Measurements from ENCODE around the gene POLA1. TPM values are rescaled to one million over a fixed set of nuclear protein-coding genes. Genes with fewer than 3 reads are reported as not detected.

The POLA1 gene
- total RNA-seq, 1 donor from 2014 or later = 40.1 TPM

DNA sequence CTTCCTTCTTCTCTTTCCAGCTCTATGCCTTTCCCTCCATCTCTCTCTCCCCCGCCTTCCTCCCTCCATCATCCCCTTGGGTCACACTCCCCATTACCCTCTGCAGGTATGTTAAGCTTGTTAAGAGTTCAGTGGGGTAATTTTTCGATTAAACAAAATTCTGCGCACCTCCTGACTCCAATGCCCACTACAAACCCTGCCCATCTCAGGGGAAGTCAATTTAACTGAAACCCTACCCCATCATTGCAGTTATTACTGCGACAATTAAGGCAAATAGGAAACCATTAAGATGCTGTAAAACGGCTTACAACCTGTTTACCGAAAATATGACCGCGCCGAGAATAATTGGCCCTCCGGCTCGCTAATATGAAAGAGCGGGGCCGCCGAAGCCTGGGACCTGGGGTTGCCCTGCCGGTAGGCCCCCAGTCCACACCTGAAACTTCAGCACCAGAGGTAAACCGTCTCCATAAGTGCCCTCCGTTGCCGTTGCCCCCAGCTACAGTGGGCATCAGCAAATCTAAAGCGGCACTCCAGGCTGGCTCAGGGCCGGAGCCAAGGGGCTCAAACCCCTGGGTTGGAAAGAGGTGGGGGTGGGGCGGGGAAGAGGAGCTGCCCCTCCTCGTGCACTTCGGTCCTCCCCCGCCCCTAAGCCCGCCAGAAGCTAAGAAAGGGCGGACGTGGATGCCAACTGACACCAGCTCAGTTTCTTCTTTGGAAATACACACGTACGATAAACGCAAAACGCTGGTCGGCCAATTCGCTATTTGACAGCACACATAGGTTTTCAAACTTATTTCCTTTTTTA, 317.3 kb downstream of the POLA1 start:
- DNase-seq = no peak

DNA sequence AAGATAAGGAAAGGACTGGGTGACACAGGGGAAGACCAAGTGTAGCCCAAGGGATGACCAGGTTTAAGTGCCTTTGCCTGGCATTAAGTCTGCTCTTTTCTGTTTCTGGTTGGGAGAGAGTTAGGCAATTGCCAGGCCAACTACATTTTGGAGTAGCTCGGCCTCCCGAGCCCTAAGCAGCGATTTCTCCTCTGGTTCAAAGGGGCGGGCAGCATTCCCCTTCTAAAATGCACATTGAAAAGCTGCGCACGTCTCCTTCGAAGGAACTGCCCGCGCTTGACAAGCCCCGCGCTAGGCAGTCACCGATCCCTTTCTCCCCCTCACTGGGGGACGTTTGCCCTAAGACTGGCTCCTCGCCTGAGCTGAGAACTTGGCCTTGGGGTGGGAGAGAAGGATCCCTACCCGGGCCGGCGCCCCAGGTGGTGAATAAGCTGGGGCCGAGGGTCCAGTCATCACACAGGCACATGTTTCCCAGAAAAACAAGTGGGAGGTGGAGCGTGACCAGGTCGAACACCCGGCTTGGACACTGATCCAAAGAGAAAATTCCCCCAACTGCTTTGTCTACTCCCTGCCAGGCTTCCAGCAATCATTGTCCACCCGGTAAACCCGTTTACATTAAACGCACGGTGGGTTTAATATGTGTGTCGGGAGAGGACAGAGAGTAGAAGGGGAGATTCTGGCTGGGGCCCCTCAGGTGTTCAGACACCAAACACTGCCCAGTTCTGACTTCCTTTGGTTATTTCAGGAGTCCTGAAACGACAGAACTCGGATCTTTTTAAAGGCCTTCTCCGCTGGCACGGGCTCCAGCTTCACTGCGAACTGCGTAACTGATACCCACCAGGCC, 318.1 kb downstream of the POLA1 start:
- no peak for DNase-seq

DNA sequence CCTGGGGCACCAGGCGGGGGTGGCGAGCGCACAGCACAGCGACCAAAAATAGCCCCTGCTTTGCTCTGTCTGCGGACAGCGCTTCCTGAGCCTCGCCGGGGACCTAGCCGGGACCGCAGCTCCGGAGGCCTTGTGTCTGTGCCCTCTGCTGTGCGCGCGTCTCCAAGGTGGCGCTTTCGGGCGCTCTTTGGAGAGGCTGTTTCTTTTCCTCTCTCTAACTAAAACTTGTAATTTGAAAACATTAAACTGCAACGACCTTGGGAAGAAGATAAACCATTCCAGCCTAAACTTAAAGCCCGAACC, 318.7 kb downstream of the POLA1 start:
- DNase-seq = no peak

DNA sequence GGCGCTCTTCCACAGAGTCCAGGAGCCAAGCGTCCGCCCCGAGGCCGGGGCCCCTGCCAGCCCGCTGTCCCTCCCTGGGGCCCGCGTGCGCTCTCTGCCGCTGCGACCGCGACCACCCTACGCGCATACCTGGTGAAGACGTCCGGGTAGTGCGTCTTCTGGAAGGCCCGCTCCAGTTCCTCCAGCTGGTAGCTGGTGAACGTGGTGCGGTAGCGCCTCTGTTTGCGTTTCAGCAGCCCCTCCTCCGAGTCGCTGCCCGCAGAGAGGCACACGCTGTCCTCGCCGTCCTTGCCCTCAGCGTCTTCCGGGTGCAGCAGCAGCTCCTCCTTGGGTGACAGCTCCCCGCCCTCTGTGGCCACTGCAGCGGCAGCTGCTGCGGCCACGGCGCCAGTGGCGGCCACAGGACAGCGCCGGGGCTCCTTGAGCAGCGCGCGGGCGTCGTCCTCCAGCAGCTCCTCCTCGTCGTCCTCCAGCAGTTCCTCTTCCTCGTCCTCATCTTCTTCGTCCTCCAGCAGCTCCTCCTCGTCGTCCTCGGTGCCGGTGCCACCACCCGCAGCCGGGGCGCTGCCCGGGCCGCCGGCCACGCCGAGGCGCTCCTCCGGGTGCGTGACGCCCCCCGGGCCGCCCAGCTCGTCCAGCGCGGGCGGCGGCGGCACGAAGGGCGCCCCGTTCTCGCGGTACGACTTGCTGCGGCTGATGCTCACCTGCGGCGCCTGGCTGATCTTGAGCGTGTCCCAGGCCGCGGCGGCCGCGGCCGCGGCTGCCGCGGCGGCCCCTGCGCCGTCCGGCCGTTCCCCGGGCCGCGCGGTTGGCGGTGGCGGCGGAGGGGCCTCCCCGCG, 319.3 kb downstream of the POLA1 start:
- DNase-seq = no peak

DNA sequence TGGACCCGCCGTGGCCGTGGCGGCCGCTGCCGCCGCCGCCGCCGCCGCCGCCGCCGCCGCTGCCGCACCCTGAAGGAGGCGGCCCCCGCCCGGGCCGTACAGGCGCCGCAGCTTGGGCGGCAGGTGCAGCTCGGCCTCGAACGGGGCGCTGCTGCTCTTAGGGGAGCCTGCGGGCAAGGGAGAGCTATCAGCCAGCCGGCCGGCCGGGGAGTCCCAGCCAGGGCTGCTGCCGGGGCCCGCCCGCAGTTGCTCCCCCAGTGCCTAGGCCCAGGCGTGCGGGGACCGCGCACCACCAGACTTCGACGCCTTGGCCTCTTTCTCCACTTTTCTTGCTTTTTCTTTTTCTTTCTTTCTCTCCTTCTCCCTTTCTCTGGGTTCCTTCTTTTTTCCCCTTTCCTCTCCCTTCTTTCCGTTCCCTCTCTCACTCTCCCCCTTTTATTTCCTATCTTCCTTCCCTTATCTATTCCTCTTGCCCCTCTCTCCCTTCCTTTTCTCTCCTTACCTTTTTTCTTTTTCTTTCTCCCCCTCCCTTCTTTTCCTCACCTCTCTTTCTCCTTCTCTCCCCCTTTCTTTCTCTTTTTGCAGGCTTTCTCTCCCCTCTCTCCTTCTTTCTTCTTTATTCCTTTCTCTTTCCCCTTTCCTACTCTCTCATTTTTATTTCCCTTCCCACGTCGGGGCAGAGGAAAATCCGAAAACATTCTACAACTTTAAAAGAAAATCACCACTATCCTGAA, 320.1 kb downstream of the POLA1 start:
- no peak for DNase-seq

DNA sequence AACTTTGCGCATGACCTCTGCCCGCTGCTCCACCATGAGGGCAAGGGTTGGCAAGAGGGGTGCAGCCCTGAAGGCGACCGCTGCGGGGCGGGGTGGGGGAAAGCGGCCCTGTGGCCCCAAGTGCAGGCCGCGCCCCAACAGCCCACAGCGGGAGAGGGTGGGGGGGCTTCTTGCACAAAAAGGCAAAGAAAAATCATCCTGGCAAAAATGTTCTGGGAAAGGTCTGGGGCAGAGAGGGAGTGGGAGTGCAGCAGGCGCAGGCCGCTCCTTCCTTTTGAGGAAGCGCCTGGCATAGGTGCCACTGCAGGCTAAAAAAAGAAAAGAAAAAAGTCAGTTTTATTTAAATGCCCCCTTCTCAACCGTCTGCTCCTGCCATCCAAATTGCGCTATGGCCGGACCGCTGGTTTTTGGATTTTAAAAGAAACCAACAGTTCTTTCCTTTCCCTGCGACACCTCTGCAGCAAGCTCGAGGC, 320.7 kb downstream of the POLA1 start:
- no peak for DNase-seq

DNA sequence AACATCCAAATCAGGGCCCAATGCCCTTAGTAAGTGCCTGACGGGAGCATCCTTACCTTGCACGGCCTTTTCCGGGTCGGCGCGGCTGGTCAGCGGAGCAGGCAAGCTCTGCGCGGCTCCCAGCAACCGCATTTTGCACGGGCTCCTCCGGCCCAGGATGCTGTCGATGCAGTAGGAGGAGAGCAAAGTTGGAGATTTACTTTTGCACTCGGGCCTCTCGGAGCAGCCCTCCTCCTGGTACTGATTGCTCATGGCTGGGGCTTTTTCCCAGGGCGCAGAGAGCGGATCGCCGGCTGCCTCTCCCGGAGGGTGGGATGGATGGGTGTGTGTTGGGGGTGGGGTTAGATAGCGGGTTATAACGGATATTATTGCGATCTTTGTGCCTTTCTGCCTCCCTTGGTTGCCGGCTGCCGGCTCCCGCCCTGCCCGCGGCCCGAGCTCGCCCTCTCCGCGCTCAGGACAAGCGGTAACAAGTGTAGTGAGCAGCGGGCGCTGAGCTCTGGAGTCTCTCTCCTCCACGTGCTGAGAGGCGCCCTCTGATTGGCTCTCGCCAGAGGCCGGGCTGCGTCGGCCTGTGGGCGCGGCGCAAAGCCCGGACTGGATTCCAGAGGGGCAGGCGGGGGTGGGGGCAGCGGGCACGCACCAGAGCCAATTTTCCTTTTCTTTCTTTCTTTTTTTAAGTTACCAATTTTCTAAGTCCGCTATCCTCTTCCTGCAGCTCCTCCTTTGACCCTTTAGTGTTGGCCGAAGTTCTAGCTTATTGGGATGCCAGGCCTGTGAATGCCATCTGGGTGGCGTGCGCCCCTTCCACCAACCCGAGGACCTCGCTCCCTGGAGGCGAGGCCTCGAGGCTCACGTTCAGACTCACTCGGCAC, 322.0 kb downstream of the POLA1 start, which contains the start of gene ARX:
ARX (minus strand) TSS at position 480 of the 875 bp plus-strand sequence; CDS start at position 252, 228 bp downstream.
- peak; percentile 16 for DNase-seq

DNA sequence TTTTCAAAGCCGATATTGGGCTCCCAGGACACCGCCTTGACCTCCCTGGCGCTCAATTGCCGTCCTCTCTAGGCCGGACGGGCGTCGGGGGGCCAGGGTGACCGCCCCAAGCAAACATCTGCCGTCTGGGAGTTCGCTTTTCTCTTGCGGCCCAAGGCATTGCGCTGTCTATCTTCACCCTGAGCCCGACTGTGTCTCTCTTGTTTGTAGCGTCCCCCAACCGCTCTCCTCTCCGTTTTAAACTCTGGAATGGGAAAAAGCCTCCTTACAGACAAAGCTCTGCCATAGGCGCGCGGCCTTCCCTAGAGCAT, 322.6 kb downstream of the POLA1 start:
- DNase-seq = no peak

DNA sequence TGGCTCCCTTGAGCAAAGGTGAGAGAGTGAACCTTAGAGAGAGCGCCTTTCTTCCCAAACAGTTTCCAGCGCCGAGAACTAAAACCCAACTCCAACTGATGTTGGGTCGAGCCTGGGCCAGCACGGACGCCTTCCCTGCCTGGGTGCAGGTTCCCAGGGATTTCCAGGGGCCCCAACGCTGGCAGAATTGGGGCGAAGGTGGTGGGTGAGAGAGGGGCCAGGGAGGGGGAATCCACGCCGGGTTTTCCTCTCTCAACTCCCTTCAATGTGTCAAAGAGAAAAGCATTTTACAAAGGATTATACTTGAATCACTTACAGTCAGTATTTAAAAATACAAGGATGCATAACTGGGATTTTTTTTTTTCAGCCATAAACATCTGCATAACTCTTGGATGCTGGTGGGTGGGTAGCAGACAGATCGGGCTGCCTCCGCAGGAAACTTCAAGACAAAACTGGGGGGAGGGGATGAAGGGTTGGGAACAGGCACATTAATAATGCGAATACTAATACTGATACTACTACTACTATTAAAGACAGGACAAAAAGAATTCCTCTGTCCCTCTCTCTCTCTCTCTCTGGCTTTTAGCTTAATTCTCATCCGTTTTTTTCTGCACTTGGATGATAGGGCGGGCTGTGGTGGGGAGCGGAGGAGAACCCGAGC, 323.4 kb downstream of the POLA1 start:
- DNase-seq = no peak

DNA sequence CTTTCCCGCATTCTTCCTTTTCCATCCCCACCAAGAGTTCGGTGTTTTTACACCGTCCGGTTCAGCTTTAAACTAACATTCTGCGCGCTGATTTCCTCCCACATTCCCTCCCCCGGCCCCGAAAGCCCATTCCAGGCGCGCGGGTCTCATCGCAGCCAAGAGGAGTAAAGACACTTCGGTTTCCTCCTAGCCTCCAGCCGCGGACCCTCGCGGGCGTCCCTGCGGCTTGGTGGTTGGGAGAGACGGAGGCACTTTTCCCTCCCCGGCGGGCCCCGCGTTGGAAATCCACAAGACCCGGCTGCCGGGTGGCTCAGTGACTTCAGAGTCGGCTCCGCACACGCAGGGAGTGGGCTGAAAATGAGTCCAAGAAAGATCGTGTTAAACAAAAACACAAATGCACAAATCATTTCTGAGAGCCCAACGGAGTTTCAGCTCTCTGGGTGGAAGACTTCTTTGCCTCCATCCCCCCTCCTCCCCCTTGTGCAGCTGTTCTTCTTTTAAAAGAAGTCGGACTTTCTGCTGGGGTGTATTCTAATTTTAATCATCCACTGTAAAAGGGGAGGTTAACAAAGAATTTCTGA, 324.0 kb downstream of the POLA1 start:
- no peak for DNase-seq

DNA sequence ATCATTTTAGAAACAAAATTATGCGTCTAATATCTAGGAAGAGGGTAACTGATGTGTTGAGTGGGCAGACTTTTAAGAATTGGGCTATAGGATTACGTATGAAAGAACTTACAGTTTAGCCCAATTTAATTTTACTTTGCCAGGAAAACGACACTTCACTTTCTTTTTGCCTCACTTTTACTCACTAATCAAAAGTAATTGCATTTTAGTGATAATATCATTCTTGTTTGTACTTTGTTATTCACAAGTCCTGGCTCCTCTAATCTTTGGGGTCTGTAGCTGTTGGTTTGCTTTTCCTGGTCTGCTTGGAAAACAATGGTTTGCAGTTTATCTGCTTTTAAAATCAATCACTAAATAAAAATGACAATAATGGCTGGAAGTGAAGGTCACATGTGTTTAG, 325.0 kb downstream of the POLA1 start:
- no peak for DNase-seq

DNA sequence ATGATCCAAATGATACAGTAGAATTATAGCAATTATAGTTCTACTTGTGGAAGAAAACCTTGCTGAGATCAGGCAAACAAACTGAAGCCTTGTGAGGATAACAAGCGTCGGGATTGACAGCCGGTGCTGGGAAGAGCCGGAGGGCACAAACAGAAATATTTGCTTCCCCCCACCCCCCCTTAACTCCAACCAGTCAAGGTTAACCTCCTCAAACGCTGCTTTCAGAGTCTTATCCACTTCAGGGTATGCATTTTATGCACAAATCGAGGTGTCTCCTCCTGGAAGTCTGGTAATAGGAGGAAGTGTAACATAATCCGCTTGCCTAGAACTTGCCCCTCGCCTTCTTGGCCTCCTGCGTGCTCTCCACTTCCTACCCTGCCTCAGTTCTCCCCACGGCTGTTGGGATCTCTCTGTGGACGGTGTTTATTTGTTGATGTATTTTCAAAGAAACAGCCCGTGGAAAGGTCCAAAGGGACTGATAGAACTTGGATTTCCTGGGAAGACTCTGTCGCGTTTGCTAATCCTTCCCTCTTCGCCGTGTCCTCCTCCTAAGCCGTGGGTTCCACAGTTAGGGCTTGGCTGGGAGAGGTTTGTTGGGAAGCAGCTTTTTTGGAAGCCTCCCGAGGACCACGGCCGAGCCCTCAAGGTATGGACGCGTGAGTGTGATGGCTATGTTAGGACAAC, 326.1 kb downstream of the POLA1 start:
- DNase-seq = no peak

DNA sequence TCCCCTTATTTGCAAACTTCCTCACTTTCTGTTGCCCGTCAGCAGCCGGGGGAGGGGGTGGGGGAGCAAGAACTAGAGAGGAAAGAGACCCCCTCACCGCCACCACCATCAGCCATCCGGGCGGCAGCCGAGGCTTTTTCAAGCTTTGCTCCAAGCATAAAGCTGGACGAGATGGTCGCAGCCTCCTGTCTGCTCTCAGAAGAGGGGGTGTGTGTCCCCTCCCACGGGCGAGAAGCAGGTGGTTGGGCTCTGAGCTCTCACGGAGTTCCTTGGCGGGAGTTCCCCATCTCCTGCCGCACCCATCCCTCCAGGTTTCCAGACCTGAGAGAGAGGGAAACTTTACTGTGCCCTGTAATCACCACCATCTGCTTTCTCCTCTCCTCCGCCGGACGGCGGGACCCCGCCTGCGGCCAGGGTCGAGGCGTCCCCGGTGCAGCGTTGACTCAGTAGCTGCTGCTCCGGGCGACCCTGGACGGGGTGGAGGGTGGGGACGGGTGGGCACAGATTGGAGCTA, 326.7 kb downstream of the POLA1 start:
- DNase-seq = no peak

DNA sequence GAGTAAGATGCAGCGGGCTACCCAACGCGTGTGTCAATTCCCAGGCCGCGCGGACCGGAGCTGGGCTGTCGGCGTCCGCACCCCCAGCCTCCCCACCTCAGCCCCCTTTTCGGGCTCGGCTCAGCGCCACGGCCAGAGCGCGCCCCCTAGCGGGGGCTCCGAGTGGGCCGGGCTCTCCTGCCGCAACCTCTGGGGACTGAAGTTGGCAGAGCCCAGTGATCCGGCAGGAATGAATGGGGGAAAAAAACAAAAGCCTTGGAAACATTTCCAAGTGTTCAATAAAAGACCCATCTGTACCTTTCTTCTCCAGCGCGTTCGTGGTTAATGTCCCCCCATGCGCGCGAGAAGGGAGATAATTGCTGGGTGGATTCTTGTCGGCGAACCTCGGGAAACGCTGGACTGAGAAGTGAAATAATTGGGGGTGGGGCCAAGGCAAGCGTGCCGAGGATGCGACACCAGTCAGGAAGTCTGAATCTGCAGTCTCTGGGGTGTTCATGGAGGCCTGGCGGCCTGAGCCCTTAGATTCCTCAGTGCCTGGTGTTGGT, 327.3 kb downstream of the POLA1 start:
- DNase-seq = no peak

DNA sequence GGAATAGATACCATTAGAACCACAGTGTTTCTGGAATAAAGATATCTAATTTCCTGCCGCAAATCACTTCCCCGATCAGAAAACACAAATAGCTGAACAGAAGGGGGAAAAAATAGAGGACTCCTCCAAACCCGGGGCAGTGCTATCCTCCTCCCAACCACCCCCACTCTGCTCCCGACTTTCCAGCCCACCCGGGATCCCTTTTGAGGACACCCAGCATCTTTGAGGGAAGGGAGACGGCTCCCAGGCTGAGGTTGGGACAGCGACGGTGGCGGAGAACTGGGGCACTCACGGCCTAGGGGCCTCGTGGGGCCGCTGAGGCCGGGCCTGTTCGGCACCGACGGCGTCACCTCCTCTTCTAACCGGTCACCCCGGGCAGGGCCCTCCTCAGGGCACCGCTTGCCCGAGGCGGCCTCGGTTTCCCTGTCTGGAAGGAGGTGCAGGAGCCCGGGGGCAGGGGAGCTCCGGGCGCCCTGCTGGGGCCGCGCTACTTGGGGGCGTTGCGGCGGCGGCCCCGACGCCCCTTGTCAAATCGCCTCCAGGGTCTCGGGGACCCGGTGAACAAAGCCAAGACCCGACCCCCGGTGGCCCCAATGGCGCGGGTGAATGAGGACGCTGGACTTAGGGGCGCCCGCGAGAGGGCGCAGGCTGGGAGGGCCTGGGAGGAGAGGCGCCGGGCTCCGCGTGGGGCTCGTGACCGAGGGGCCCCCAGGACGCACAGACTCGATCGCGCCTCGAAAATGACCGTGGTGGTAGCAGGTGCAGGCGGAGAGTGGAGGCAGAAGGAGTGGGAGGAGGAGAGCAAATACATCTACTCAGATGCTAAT, 329.0 kb downstream of the POLA1 start:
- no peak for DNase-seq

DNA sequence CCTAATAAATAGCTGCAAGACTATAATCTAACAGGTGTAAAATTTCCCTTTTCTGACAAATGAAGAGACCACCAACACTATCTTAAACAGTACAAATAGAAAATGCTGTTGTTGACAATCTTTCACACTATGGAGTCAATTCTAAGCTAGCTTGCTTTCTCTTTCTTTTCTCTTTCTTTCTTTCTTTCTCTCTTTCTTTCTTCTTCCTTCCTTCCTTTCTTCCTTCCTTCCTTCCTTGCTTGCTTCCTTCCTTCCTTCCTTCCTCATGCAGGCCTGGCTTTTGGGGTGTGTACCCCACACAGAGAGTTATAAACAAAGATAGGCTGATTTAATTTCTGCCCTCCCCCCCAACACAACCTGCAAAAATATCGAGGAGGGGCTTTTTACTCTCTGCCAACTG, 330.2 kb downstream of the POLA1 start:
- DNase-seq = no peak

DNA sequence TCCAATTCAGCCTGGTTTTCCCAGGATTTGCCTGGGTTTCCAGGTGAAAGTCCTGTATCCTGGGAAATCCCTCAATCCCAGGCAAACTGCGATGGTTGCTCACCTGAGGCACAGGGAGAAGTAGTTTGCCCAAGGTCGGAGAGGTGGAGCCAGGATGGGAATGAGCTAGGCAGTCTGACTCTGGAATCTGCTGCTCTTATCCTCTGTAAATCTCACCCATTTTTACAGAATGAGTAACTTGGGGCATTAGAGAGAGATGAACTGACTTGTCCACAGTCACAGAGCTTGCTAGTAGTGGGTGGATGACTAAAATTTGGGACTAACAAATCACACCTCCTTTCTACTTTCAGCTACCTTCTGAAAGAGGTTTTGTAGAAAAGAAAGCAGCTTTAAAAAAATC, 331.9 kb downstream of the POLA1 start:
- DNase-seq = no peak

DNA sequence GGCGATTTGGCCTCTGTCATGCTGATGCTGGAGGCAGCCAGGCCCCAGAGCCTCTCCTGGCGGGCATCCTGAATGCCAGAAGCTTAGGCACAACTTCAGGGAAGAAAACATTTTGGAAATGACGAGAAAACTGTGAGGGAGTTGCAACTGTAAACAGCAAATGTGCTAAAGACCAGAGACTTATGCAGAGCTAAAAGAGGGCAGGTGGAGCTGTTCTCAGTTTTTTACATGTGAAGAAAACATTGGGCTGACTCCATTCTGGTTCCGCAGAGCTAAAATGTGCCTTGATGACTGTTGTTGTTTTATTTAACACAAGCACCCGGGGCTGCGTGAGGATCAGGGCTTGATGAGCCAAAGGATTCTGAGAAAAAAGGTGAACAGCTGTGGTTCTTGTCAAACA, 332.9 kb downstream of the POLA1 start:
- DNase-seq = no peak
